Bone marrow (tissue), 2 donors: ENCODE results near the gene CRLF3.
"Not testable (repeated sequence)": the region's sequence is repeated elsewhere in the genome, so short reads cannot be mapped to it uniquely, and the experiment has no call there.

ENCODE experiments used
- DNase-seq, 2 donors: peaks; one replicate each; lab custom pipeline; 2025; lab: John Stamatoyannopoulos, UW

CRLF3 gene

DNA sequence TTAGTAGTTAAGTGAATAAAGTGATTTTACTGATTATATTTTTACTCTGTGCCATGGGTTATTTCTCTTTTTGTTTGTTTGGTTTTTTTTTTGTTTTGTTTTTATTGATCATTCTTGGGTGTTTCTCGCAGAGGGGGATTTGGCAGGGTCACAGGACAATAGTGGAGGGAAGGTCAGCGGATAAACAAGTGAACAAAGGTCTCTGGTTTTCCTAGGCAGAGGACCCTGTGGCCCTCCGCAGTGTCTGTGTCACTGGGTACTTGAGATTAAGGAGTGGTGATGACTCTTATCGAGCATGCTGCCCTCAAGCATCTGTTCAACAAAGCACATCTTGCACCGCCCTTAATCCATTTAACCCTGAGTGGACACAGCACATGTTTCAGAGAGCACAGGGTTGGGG is 88.8 kb downstream of the CRLF3 start:
- not testable (repeated sequence) for DNase-seq

- not testable (repeated sequence) for DNase-seq
Measured at GRCh38 chr17:30735206-30735605, 89.3 kb downstream of the CRLF3 start.

GRCh38 chr17:30734153-30734552 is 90.3 kb downstream of the CRLF3 start:
- DNase-seq: not testable (repeated sequence)
